H1 (cell line): Measurements from ENCODE around the gene GRM8. TPM values are rescaled to one million over a fixed set of nuclear protein-coding genes. Genes with fewer than 3 reads are reported as not detected.

ENCODE experiments used
- CTCF ChIA-PET: fragments of 300-600 bp; sonication (Branson Sonifier 250); formaldehyde crosslinking; loops from one replicate; lab custom pipeline; 2021; ENCODE audit not compliant: partially characterized antibody; lab: Charles Lee
- POLR2A ChIA-PET: fragments of 300-600 bp; sonication (Branson Sonifier 250); formaldehyde crosslinking; loops from one replicate; lab custom pipeline; 2021; ENCODE audit warnings: inconsistent platforms; ENCODE audit not compliant: partially characterized antibody; lab: Charles Lee
- DNase-seq, 2 experiments: peaks; one replicate each; pipeline versions ENCODE4 v3.0.0 to v3.0.0-alpha.2; 2010 to 2022; ENCODE audit warnings: low spot score in 2 of 2, low read depth in 1 of 2, mixed read lengths in 1 of 2
- FAIRE-seq: peaks from 2 replicates; lab custom pipeline; 2011; peaks lifted over from hg19 to GRCh38; lab: Jason Lieb, UNC
- H2AFZ ChIP-seq: 2 replicates; pipeline ENCODE4 v1.8.1; 2012; ENCODE audit warnings: low read length, inconsistent platforms
- H2AK5ac ChIP-seq: 2 replicates; pipeline ENCODE4 v1.6.1; 2013; ENCODE audit warnings: low read depth, low read length
- H2BK120ac ChIP-seq: replicated peaks from 2 replicates; pipeline ENCODE3; 2013; ENCODE audit warnings: low read depth, low read length, inconsistent platforms
- H2BK12ac ChIP-seq: 2 replicates; pipeline ENCODE4 v1.6.1; 2013; ENCODE audit warnings: low read depth, low read length
- H2BK15ac ChIP-seq: 2 replicates; pipeline ENCODE4 v1.6.1; 2013; ENCODE audit warnings: low read length
- H2BK20ac ChIP-seq: 2 replicates; pipeline ENCODE4 v1.6.1; 2013; ENCODE audit warnings: low read length
- H2BK5ac ChIP-seq: 2 replicates; pipeline ENCODE4 v1.6.1; 2013; ENCODE audit warnings: low read depth, low read length
- H3K14ac ChIP-seq: 2 replicates; pipeline ENCODE4 v1.6.1; 2013; ENCODE audit warnings: inconsistent platforms; ENCODE audit not compliant: insufficient read length
- H3K18ac ChIP-seq: 2 replicates; pipeline ENCODE4 v1.6.1; 2013; ENCODE audit warnings: low read length; ENCODE audit errors: extremely low read depth
- H3K23ac ChIP-seq: 2 replicates; pipeline ENCODE4 v1.6.1; 2013; ENCODE audit warnings: inconsistent platforms; ENCODE audit not compliant: insufficient read length
- H3K23me2 ChIP-seq: 2 replicates; pipeline ENCODE4 v1.6.1; 2013; ENCODE audit warnings: low read depth, low read length
- H3K27ac ChIP-seq: 2 replicates; pipeline ENCODE4 v1.6.1; 2011; ENCODE audit warnings: low read depth, low read length, inconsistent platforms
- H3K27me3 ChIP-seq, 4 experiments: replicated peaks in 1 of 4; 1 replicate in 1 of 4; 2 replicates in 3 of 4; pipeline versions ENCODE4 v1.6.1 to v1.8.1; 2011 to 2013; ENCODE audit warnings: low read length in 3 of 4, mild to moderate bottlenecking in 3 of 4, inconsistent platforms in 2 of 4, mixed read lengths in 2 of 4, moderate library complexity in 1 of 4; ENCODE audit not compliant: control insufficient read depth in 3 of 4, insufficient read depth in 3 of 4; ENCODE audit errors: extremely low read depth in 1 of 4
- H3K36me3 ChIP-seq, 4 experiments: 2 replicates each; pipeline versions ENCODE4 v1.6.1 to v1.8.1; 2011 to 2013; ENCODE audit warnings: mild to moderate bottlenecking in 4 of 4, low read length in 3 of 4, moderate library complexity in 2 of 4, control low read depth in 1 of 4, inconsistent platforms in 1 of 4; ENCODE audit not compliant: insufficient read depth in 4 of 4, control insufficient read depth in 2 of 4
- H3K4ac ChIP-seq: replicated peaks from 2 replicates; pipeline ENCODE3; 2013; ENCODE audit warnings: low read length, low read depth, mixed read lengths, inconsistent platforms; ENCODE audit not compliant: insufficient read length
- H3K4me1 ChIP-seq, 4 experiments: replicated peaks in 1 of 4; 1 replicate in 1 of 4; 2 replicates in 3 of 4; pipeline versions ENCODE4 v1.6.1 to v1.8.1; 2011 to 2013; ENCODE audit warnings: low read length in 3 of 4, inconsistent platforms in 2 of 4, mixed read lengths in 1 of 4; ENCODE audit not compliant: insufficient read depth in 4 of 4, control insufficient read depth in 3 of 4
- H3K4me2 ChIP-seq, 2 experiments: 2 replicates each; pipeline versions ENCODE4 v1.6.1 to v1.8.1; 2011 to 2013; ENCODE audit warnings: low read depth in 2 of 2, low read length in 2 of 2, control low read depth in 1 of 2, inconsistent platforms in 1 of 2, mild to moderate bottlenecking in 1 of 2; ENCODE audit not compliant: insufficient read depth in 1 of 2
- H3K4me3 ChIP-seq, 4 experiments: fragments of 200-600, 300-600 bp in 1 of 4; sonication (generic), shearing (Covaris generic), sonication (Bioruptor Twin) in 1 of 4; 2 replicates each; pipeline versions ENCODE4 v1.5.1 to v1.8.1; 2011 to 2016; ENCODE audit warnings: low read length in 4 of 4, low read depth in 3 of 4, control low read depth in 2 of 4, inconsistent platforms in 2 of 4, mild to moderate bottlenecking in 2 of 4, mixed read lengths in 1 of 4, moderate library complexity in 1 of 4; ENCODE audit not compliant: insufficient read depth in 2 of 4; ENCODE audit errors: extremely low read depth in 1 of 4
- H3K56ac ChIP-seq: replicated peaks from 2 replicates; pipeline ENCODE3; 2013; ENCODE audit warnings: low read depth, mild to moderate bottlenecking, mixed read lengths, low read length, inconsistent platforms; ENCODE audit not compliant: insufficient read length
- H3K79me1 ChIP-seq: 2 replicates; pipeline ENCODE4 v1.6.1; 2013; ENCODE audit warnings: low read depth, low read length, control low read depth
- H3K79me2 ChIP-seq, 2 experiments: 2 replicates each; pipeline versions ENCODE4 v1.6.1 to v1.8.1; 2012 to 2013; ENCODE audit warnings: low read length in 2 of 2, mild to moderate bottlenecking in 2 of 2, inconsistent platforms in 1 of 2; ENCODE audit not compliant: insufficient read depth in 2 of 2, control insufficient read depth in 1 of 2
- H3K9ac ChIP-seq, 4 experiments: replicated peaks in 1 of 4; 1 replicate in 1 of 4; 2 replicates in 3 of 4; pipeline versions ENCODE4 v1.6.1 to v1.8.1; 2011 to 2013; ENCODE audit warnings: low read depth in 3 of 4, low read length in 3 of 4, control low read depth in 2 of 4, mild to moderate bottlenecking in 2 of 4, moderate library complexity in 2 of 4, inconsistent platforms in 1 of 4; ENCODE audit errors: extremely low read depth in 1 of 4
- H3K9me3 ChIP-seq, 2 experiments: 2 replicates each; pipeline versions ENCODE4 v1.6.1 to v1.8.1; 2012 to 2013; ENCODE audit warnings: mild to moderate bottlenecking in 2 of 2, moderate library complexity in 2 of 2, control low read depth in 1 of 2, inconsistent platforms in 1 of 2, low read depth in 1 of 2, low read length in 1 of 2, mixed read lengths in 1 of 2; ENCODE audit not compliant: insufficient read depth in 2 of 2
- H4K20me1 ChIP-seq, 2 experiments: replicated peaks in 1 of 2; 2 replicates each; pipeline versions ENCODE3 to v1.8.1; 2011 to 2013; ENCODE audit warnings: inconsistent platforms in 2 of 2, low read length in 2 of 2, mild to moderate bottlenecking in 1 of 2; ENCODE audit not compliant: insufficient read depth in 2 of 2, control insufficient read depth in 1 of 2
- H4K5ac ChIP-seq: 2 replicates; pipeline ENCODE4 v1.6.1; 2013; ENCODE audit warnings: low read length, low read depth, mixed read lengths, inconsistent platforms; ENCODE audit not compliant: insufficient read length
- H4K8ac ChIP-seq: 2 replicates; pipeline ENCODE4 v1.8.0; 2013; ENCODE audit warnings: mild to moderate bottlenecking, moderate library complexity, low read length, inconsistent platforms; ENCODE audit not compliant: insufficient read depth; ENCODE audit errors: extremely low read depth
- H4K91ac ChIP-seq: replicated peaks from 2 replicates; pipeline ENCODE3; 2013; ENCODE audit warnings: low read length, mixed read lengths, inconsistent platforms; ENCODE audit not compliant: insufficient read length
- CHD2 ChIP-seq: IDR thresholded peaks from 2 replicates; pipeline ENCODE4 v1.6.1; 2012; ENCODE audit warnings: low read length, improper control_type of control experiment
- CTBP2 ChIP-seq: IDR thresholded peaks from 2 replicates; pipeline ENCODE4 v1.7.0; 2011; ENCODE audit warnings: borderline replicate concordance, mild to moderate bottlenecking, moderate library complexity, mixed read lengths, low read length; ENCODE audit not compliant: insufficient read depth, insufficient read length
- CTCF ChIP-seq, 3 experiments: IDR thresholded peaks; 1 replicate in 2 of 3; 2 replicates in 1 of 3; pipeline versions ENCODE4 v1.5.1 to v1.6.1; 2011; ENCODE audit warnings: low read length in 3 of 3, mild to moderate bottlenecking in 3 of 3, inconsistent platforms in 2 of 3, low read depth in 1 of 3, moderate library complexity in 1 of 3; ENCODE audit not compliant: insufficient read depth in 1 of 3; ENCODE audit errors: control extremely low read depth in 1 of 3
- HDAC6 ChIP-seq: IDR thresholded peaks from one replicate; pipeline ENCODE4 v1.7.1; 2012; ENCODE audit warnings: low read depth, mild to moderate bottlenecking, inconsistent platforms, low read length, moderate library complexity
- KDM1A ChIP-seq: fragments of 200-600, 300-600 bp; sonication (generic); IDR thresholded peaks from 2 replicates; pipeline ENCODE4 v1.7.1; 2016; ENCODE audit warnings: mild to moderate bottlenecking, low read length, borderline replicate concordance
- PHF8 ChIP-seq: fragments of 200-600 bp; sonication (generic); conservative IDR thresholded peaks from 2 replicates; pipeline ENCODE4 v1.7.1; 2012; ENCODE audit warnings: low read depth, mild to moderate bottlenecking, inconsistent platforms, low read length, moderate library complexity
- POU5F1 ChIP-seq: IDR thresholded peaks from 2 replicates; pipeline ENCODE4 v1.6.1; 2011; ENCODE audit warnings: low read depth, mild to moderate bottlenecking, low read length, moderate library complexity
- RFX5 ChIP-seq: IDR thresholded peaks from 2 replicates; pipeline ENCODE4 v1.6.1; 2011; ENCODE audit warnings: low read depth, low read length, improper control_type of control experiment, borderline replicate concordance
- RXRA ChIP-seq: IDR thresholded peaks from 2 replicates; pipeline ENCODE4 v1.6.1; 2011; ENCODE audit warnings: low read depth, mild to moderate bottlenecking, low read length, moderate library complexity; ENCODE audit not compliant: insufficient read depth
- SIN3A ChIP-seq, 2 experiments: IDR thresholded peaks in 1 of 2; conservative IDR thresholded peaks in 1 of 2; 2 replicates each; pipeline ENCODE4 v1.6.1; 2011 to 2012; ENCODE audit warnings: low read length in 2 of 2, improper control_type of control experiment in 1 of 2, low read depth in 1 of 2, mild to moderate bottlenecking in 1 of 2
- SIX5 ChIP-seq: IDR thresholded peaks from 2 replicates; pipeline ENCODE4 v1.6.1; 2011; ENCODE audit warnings: mild to moderate bottlenecking, low read depth, low read length
- TBP ChIP-seq: IDR thresholded peaks from 2 replicates; pipeline ENCODE4 v1.6.1; 2011; ENCODE audit warnings: low read depth, low read length, improper control_type of control experiment
- WGBS, 2 experiments: shearing (Covaris generic) in 1 of 2; methylation state at CpG; one replicate each; pipeline versions ENCODE4 v1.1.6 to v1.1.7; 2013 to 2015; ENCODE audit warnings: low lambda C conversion rate in 2 of 2, mixed read lengths in 2 of 2, inconsistent platforms in 1 of 2, low coverage in 1 of 2, missing lambda C conversion rate in 1 of 2; ENCODE audit not compliant: insufficient replicate concordance in 2 of 2, insufficient coverage in 1 of 2, insufficient read length in 1 of 2; ENCODE audit errors: extremely low coverage in 1 of 2, missing lambda C conversion rate in 1 of 2; 5-methylcytosine and 5-hydroxymethylcytosine counted together
- polyA plus RNA-seq, 7 experiments: library from polyadenylated mRNA; depleted of rRNA in 3 of 7; stranded (reverse) in 5 of 7; unstranded in 2 of 7; fragments of >200 nt in 5 of 7; fragments of 200-250 nt in 2 of 7; gene quantifications; 1 replicate in 5 of 7; 2 replicates in 1 of 7; 4 replicates in 1 of 7; pipeline versions ENCODE4 v1.2.1 to v1.2.3, GENCODE V29; 2011 to 2013; ENCODE audit warnings: missing spikeins in 2 of 7, mixed read lengths in 2 of 7
- total RNA-seq: library from RNA; stranded (reverse); fragmentation: NEBNext Ultra II Directional; extraction: Animal tissue kit (Norgen Biotek cat#: 25700); gene quantifications from 2 replicates; pipeline ENCODE4 v1.2.1, GENCODE V29; 2021

The GRM8 gene
- total and polyA plus RNA-seq, 2 of the 8 experiments (the other 6 are each of a cell fraction or from before 2014, with no cell fraction given) = 2.6 to 2.8 TPM

GRCh38 chr7:127123220-127123619 lies 129.5 kb downstream of the GRM8 start:
- Histone ChIP-seq H2BK20ac (no peak overlapping the region), H4K8ac (no peak overlapping the region), H3K18ac (no peak overlapping the region), H4K5ac (no peak overlapping the region), H3K9me3 (no peaks in the 10 kb centered on the region), H3K14ac (no peak overlapping the region), H3K36me3 (no peaks in the 10 kb centered on the region), H3K23ac (no peak overlapping the region), H2BK12ac (no peak overlapping the region), H2BK120ac (no peak overlapping the region), H2BK5ac (no peak overlapping the region), H2AK5ac (no peak overlapping the region), H4K20me1 (no peaks in the 10 kb centered on the region), H2AFZ (no peak overlapping the region), H3K79me2 (no peaks in the 10 kb centered on the region), H4K91ac (no peak overlapping the region), H3K56ac (no peak overlapping the region), H3K4me3 (no peak overlapping the region), H3K9ac (no peak overlapping the region), H3K27me3 (no peaks in the 10 kb centered on the region), H3K4me2 (no peak overlapping the region), H3K4me1 (peaks cover 0 to 3% (median 0%) of the 10 kb centered on the region in 4 experiments; a peak in 2 of 7 replicates), H3K4ac (no peak overlapping the region), H3K23me2 (no peaks in the 10 kb centered on the region), H3K27ac (no peak overlapping the region), H3K79me1 (no peaks in the 10 kb centered on the region), H2BK15ac (no peak overlapping the region)
- CTCF ChIA-PET = no interaction called here
- POLR2A ChIA-PET = interaction anchor here (1.2 kb wide), 1 partner anchor 9 kb away, joined by 3 read pairs; no protein-coding TSS in a partner anchor
- no peak for DNase-seq
- WGBS, 2 experiments = 65% methylated on average over 4 of the region's 4 CpGs; no CpG with 5 or more reads in 1 of the 2 experiments
- FAIRE-seq = no peak
- TF ChIP-seq SIX5 (no peak), PHF8 (no peak), KDM1A (no peak), CTCF (IDR thresholded peaks at IDR 0.05; ENCODE audit: control extremely low read depth in 1 of 3, insufficient read depth in 1 of 3, low read depth in 1 of 3, low read length in 3 of 3) (no peak), TBP (no peak), CHD2 (no peak), SIN3A (conservative IDR thresholded peaks at IDR 0.05 in 1 of 2, IDR thresholded peaks at IDR 0.05 in 1 of 2; ENCODE audit: low read depth in 1 of 2, low read length in 2 of 2) (no peak), RXRA (no peak), POU5F1 (no peak), HDAC6 (no peak), CTBP2 (no peak), RFX5 (no peak)
